Measurements from ENCODE around the gene CLRN3. TPM values are rescaled to one million over a fixed set of nuclear protein-coding genes. Genes with fewer than 3 reads are reported as not detected.

The CLRN3 gene
- total and polyA plus RNA-seq, 2 experiments from 2014 or later = not detected

DNA sequence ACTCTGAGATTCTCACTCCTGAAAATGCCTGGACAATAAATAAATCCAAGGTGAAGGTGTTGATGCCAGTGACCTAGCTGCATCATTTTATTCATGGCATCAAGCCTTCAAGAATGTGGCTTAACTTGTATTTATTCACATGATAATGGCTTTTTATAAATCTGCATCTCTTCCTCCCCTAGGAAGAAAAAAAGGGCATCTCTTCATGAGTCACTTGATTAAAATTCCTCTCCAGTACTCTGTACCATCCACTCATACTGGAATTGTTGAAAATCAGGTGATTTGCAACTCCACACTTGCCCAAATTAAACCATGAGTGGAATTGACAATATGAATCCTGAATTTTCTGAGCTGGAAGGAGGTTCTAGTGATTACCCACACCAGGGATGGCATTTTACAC lies 44.3 kb upstream of the CLRN3 start:
- Histone ChIP-seq H2AFZ (no peak overlapping the region), H4K20me1 (replicated peaks; ENCODE audit: insufficient read depth) (no peaks in the 10 kb centered on the region), H3K36me3 (ENCODE audit: insufficient read depth) (no peaks in the 10 kb centered on the region), H3K9me2 (ENCODE audit: insufficient read depth) (no peaks in the 10 kb centered on the region), H3K4me1 (ENCODE audit: insufficient read depth) (peaks cover 7% of the 10 kb centered on the region; the same call in 1 of the 2 replicates), H3F3A (replicated peaks; ENCODE audit: low read depth) (no peaks in the 10 kb centered on the region), H3K27ac (ENCODE audit: low read depth) (no peak overlapping the region), H3K27me3 (ENCODE audit: insufficient read depth) (no peaks in the 10 kb centered on the region), H3K79me2 (replicated peaks; ENCODE audit: insufficient read depth) (no peaks in the 10 kb centered on the region), H3K4me3 (no peak overlapping the region), H3K4me2 (no peak overlapping the region)
- Mint-ChIP-seq H3K4me3 (no peak overlapping the region), H3K4me1 (peaks cover 20% of the 10 kb centered on the region), H3K36me3 (ENCODE audit: low read depth) (no peaks in the 10 kb centered on the region), H3K9me3 (no peaks in the 10 kb centered on the region), H3K27me3 (ENCODE audit: insufficient read depth, low read depth, poor library complexity) (peaks cover 6% of the 10 kb centered on the region), H3K27ac (peak overlapping the region; percentile 78; the same call in 1 of the 2 replicates)
- ATAC-seq = no peak
- TF ChIP-seq NANOG (IDR thresholded peaks at IDR 0.05; ENCODE audit: borderline replicate concordance) (no peak), POLR2AphosphoS5 (IDR thresholded peaks at IDR 0.05; ENCODE audit: low read depth) (no peak)
- TF ChIP-seq, protein P1, sequence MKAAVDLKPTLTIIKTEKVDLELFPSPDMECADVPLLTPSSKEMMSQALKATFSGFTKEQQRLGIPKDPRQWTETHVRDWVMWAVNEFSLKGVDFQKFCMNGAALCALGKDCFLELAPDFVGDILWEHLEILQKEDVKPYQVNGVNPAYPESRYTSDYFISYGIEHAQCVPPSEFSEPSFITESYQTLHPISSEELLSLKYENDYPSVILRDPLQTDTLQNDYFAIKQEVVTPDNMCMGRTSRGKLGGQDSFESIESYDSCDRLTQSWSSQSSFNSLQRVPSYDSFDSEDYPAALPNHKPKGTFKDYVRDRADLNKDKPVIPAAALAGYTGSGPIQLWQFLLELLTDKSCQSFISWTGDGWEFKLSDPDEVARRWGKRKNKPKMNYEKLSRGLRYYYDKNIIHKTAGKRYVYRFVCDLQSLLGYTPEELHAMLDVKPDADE (IDR thresholded peaks at IDR 0.05) = no peak
- peak; percentile 18 for DNase-seq (ENCODE audit: low spot score)

DNA sequence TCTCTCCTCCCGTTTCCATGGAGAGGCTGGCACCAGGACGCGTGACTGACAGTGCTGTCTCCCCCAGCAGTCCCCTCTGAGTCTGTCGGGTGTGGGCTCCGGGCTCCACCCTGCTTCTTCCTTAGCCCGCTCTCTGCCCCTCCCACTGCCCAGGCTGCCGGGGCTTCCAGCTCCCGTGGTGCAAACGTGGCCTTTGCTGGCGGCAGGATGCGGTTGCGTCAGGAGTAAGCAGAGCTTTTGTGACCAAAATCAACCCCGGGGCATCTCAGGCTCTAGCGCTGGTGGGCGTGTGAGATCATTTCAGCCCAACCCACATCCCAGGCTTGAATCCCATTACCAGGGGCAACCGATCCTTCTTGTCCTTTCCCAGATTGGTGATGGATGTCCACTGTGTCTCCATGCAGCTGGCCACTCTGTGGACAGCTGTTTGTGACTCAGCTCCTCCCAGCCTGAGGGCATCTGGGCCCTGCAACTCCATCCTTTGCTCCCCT lies 42.4 kb upstream of the CLRN3 start:
- H2AFZ ChIP-seq = no peak overlapping the region
- peaks cover 20% of the 10 kb centered on the region for H3K4me1 Mint-ChIP-seq
- no peaks in the 10 kb centered on the region for H3K9me3 Mint-ChIP-seq
- no peak overlapping the region for H3K4me3 ChIP-seq
- H3K4me1 ChIP-seq (ENCODE audit: insufficient read depth) = peaks cover 7% of the 10 kb centered on the region; the same call in 1 of the 2 replicates
- H3K4me2 ChIP-seq = no peak overlapping the region
- H3K9me2 ChIP-seq (ENCODE audit: insufficient read depth) = no peaks in the 10 kb centered on the region
- no peaks in the 10 kb centered on the region for H4K20me1 ChIP-seq (replicated peaks; ENCODE audit: insufficient read depth)
- no peak overlapping the region for H3K27ac Mint-ChIP-seq
- no peak overlapping the region for H3K27ac ChIP-seq (ENCODE audit: low read depth)
- no peaks in the 10 kb centered on the region for H3K79me2 ChIP-seq (replicated peaks; ENCODE audit: insufficient read depth)
- no peaks in the 10 kb centered on the region for H3F3A ChIP-seq (replicated peaks; ENCODE audit: low read depth)
- no peaks in the 10 kb centered on the region for H3K36me3 Mint-ChIP-seq (ENCODE audit: low read depth)
- no peak overlapping the region for H3K4me3 Mint-ChIP-seq
- no peaks in the 10 kb centered on the region for H3K36me3 ChIP-seq (ENCODE audit: insufficient read depth)
- peaks cover 4% of the 10 kb centered on the region for H3K27me3 Mint-ChIP-seq (ENCODE audit: insufficient read depth, low read depth, poor library complexity)
- DNase-seq (ENCODE audit: low spot score) = no peak
- no peak; the same call in 2 of the 3 replicates for ATAC-seq
- no peaks in the 10 kb centered on the region for H3K27me3 ChIP-seq (ENCODE audit: insufficient read depth)
- TF ChIP-seq JUNB (IDR thresholded peaks at IDR 0.05; ENCODE audit: unreplicated experiment) (no peak), NANOG (IDR thresholded peaks at IDR 0.05; ENCODE audit: borderline replicate concordance) (no peak), CREB1 (CRISPR knock-in tag; IDR thresholded peaks at IDR 0.05; ENCODE audit: low read depth) (no peak), EZH2phosphoT487 (IDR thresholded peaks at IDR 0.05; ENCODE audit: unreplicated experiment) (no peak), ZNF114 (CRISPR knock-in tag; IDR thresholded peaks at IDR 0.05) (no peak), STAT1 (IDR thresholded peaks at IDR 0.05; ENCODE audit: unreplicated experiment) (no peak), ZNF331 (CRISPR knock-in tag; IDR thresholded peaks at IDR 0.05; ENCODE audit: low read depth) (no peak), EZH2 (IDR thresholded peaks at IDR 0.05; ENCODE audit: low read depth, unreplicated experiment) (no peak), POLR2AphosphoS5 (IDR thresholded peaks at IDR 0.05; ENCODE audit: low read depth) (no peak)
- TF ChIP-seq, protein P1 (IDR thresholded peaks at IDR 0.05) = no peak
- TF ChIP-seq, protein P2, sequence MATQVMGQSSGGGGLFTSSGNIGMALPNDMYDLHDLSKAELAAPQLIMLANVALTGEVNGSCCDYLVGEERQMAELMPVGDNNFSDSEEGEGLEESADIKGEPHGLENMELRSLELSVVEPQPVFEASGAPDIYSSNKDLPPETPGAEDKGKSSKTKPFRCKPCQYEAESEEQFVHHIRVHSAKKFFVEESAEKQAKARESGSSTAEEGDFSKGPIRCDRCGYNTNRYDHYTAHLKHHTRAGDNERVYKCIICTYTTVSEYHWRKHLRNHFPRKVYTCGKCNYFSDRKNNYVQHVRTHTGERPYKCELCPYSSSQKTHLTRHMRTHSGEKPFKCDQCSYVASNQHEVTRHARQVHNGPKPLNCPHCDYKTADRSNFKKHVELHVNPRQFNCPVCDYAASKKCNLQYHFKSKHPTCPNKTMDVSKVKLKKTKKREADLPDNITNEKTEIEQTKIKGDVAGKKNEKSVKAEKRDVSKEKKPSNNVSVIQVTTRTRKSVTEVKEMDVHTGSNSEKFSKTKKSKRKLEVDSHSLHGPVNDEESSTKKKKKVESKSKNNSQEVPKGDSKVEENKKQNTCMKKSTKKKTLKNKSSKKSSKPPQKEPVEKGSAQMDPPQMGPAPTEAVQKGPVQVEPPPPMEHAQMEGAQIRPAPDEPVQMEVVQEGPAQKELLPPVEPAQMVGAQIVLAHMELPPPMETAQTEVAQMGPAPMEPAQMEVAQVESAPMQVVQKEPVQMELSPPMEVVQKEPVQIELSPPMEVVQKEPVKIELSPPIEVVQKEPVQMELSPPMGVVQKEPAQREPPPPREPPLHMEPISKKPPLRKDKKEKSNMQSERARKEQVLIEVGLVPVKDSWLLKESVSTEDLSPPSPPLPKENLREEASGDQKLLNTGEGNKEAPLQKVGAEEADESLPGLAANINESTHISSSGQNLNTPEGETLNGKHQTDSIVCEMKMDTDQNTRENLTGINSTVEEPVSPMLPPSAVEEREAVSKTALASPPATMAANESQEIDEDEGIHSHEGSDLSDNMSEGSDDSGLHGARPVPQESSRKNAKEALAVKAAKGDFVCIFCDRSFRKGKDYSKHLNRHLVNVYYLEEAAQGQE (IDR thresholded peaks at IDR 0.05; ENCODE audit: unreplicated experiment) = no peak
- TF ChIP-seq, protein P3, sequence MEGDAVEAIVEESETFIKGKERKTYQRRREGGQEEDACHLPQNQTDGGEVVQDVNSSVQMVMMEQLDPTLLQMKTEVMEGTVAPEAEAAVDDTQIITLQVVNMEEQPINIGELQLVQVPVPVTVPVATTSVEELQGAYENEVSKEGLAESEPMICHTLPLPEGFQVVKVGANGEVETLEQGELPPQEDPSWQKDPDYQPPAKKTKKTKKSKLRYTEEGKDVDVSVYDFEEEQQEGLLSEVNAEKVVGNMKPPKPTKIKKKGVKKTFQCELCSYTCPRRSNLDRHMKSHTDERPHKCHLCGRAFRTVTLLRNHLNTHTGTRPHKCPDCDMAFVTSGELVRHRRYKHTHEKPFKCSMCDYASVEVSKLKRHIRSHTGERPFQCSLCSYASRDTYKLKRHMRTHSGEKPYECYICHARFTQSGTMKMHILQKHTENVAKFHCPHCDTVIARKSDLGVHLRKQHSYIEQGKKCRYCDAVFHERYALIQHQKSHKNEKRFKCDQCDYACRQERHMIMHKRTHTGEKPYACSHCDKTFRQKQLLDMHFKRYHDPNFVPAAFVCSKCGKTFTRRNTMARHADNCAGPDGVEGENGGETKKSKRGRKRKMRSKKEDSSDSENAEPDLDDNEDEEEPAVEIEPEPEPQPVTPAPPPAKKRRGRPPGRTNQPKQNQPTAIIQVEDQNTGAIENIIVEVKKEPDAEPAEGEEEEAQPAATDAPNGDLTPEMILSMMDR (conservative IDR thresholded peaks at IDR 0.05; ENCODE audit: low read depth in 2 of 2) = no peak

All from GM23338 (cell line).